CD1c-positive myeloid dendritic cell (primary cell): Measurements from ENCODE around the gene CIITA.

Source experiments
- DNase-seq: peaks from one replicate; pipeline ENCODE4 v3.0.0-alpha.2; 2016; ENCODE audit errors: extremely low spot score

CIITA gene

GRCh38 chr16:10878644-10879501 is 1.9 kb downstream of the CIITA start:
- DNase-seq: peak; percentile 57

- DNase-seq: no peak
Observed at GRCh38 chr16:10879681-10880589, 2.9 kb downstream of the CIITA start.

- DNase-seq: peak; percentile 71
Observed at GRCh38 chr16:10880594-10881452, 3.8 kb downstream of the CIITA start.

GRCh38 chr16:10881479-10882030 is 4.6 kb downstream of the CIITA start:
- DNase-seq: peak; percentile 52

GRCh38 chr16:10883004-10883403 is 6.0 kb downstream of the CIITA start:
- no peak for DNase-seq

- DNase-seq: peak; percentile 80
Observed at GRCh38 chr16:10885246-10885645, 8.2 kb downstream of the CIITA start.

- DNase-seq: peak; percentile 80
Observed at GRCh38 chr16:10888320-10888937, 11.4 kb downstream of the CIITA start.

GRCh38 chr16:10889855-10890254 is 12.9 kb downstream of the CIITA start:
- peak; percentile 69 for DNase-seq

- DNase-seq: no peak
Observed at GRCh38 chr16:10892782-10893318, 15.8 kb downstream of the CIITA start.

- no peak for DNase-seq
Observed at GRCh38 chr16:10895053-10895946, 18.3 kb downstream of the CIITA start.

GRCh38 chr16:10896165-10896564 is 19.2 kb downstream of the CIITA start:
- DNase-seq: no peak

- peak; percentile 84 for DNase-seq
Observed at GRCh38 chr16:10896723-10897122, 19.7 kb downstream of the CIITA start.

GRCh38 chr16:10897134-10897533 is 20.1 kb downstream of the CIITA start:
- DNase-seq: peak; percentile 78

- DNase-seq: no peak
Observed at GRCh38 chr16:10902999-10903398, 26.0 kb downstream of the CIITA start.

GRCh38 chr16:10906482-10906881 is 29.5 kb downstream of the CIITA start:
- no peak for DNase-seq

- DNase-seq: no peak
Observed at GRCh38 chr16:10906914-10907756, 30.1 kb downstream of the CIITA start.

- DNase-seq: no peak
Observed at GRCh38 chr16:10907757-10908045, 30.7 kb downstream of the CIITA start.

GRCh38 chr16:10911267-10911666 is 34.3 kb downstream of the CIITA start:
- DNase-seq: no peak

- DNase-seq: no peak
Observed at GRCh38 chr16:10916534-10916933, 39.5 kb downstream of the CIITA start.
